GM19035 (cell line): ENCODE data around the gene SERPINB10.
"Not testable (repeated sequence)": the region's sequence is repeated elsewhere in the genome, so short reads cannot be mapped to it uniquely, and the experiment has no call there.

Source experiments
- ATAC-seq: cut with Tn5 transposase; IDR thresholded peaks from one replicate; pipeline ENCODE4 v1.9.1; 2021; ENCODE audit not compliant: unreplicated experiment

Gene SERPINB10

DNA sequence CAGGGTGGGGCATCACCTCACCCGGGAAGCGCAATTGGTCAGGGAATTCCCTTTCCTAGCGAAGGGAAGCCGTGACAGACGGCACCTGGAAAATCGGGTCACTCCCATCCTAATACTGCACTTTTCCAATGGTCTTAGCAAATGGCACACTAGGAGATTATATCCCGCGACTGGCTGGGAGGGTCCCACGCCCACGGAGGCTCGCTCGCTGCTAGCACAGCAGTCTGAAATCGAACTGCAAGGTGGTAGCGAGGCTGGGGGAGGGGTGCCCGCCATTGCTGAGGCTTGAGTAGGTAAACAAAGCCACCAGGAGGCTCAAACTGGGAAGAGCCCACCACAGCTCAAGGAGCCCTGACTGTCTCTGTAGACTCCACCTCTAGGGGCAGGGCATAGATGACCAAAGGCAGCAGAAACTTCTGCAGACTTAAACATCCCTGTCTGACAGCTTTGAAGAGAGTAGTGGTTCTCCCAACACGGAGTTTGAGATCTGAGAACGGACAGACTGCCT lies 32.8 kb downstream of the SERPINB10 start:
- not testable (repeated sequence) for ATAC-seq

DNA sequence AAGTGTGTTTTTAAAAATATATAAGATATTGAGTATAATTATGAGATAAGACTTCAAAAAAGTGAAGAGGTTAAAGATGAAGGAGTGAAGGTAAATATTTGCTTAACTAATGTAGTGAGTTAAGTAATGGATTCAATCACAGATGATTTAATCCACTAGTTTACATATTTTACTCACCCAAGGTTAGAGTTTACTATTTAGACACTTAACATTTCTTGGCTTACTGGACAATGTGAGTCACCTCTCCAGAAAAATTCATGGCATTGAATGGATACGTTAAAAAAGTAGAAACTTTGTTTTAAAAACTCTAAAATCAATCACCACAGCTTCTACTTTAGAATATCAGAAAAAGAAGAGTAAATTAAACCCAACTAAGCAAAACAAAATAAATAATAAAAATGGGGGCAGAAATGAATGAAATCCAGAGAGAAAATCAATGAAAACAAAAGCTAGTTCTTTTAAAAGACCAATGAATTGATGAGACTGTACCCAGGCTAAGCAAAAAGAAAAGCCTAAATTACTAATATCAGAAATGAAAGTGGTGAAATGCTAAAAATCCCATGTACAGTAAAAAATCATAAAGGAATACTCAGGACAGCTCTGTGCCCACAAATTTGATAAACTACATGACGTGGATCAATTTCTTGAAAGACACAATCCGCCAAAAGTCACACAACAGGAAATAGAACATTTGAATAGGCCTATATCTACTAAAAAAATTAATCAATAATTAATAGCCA lies 39.5 kb downstream of the SERPINB10 start:
- no peak for ATAC-seq

- peak; percentile 94 for ATAC-seq
Observed at GRCh38 chr18:63949068-63949737, 41.4 kb downstream of the SERPINB10 start, which contains the start of gene HMSD. TSS of gene HMSD (plus strand) at chr18:63949301. CDS start at chr18:63953456, 4,155 bp downstream.

DNA sequence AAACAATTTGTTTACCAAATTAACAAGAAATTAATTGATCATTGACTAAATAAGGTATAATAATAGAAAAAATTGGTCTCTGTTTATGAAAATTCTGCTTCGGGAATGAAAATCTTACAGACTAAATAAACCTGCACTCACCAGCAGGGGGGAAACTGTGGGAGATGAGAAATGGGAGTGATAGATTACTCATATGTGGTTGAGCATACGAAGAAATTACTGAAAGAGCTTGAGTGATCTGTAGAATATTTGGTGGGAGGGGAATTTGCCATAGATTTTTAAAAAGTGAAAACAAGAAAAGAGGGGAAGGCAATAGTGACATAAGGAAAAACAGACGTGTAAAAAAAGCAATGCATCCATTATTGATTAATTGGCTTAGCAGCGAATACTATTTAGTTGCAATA lies 43.5 kb downstream of the SERPINB10 start:
- ATAC-seq: no peak

GRCh38 chr18:63953811-63954210 lies 46.1 kb downstream of the SERPINB10 start:
- no peak for ATAC-seq

DNA sequence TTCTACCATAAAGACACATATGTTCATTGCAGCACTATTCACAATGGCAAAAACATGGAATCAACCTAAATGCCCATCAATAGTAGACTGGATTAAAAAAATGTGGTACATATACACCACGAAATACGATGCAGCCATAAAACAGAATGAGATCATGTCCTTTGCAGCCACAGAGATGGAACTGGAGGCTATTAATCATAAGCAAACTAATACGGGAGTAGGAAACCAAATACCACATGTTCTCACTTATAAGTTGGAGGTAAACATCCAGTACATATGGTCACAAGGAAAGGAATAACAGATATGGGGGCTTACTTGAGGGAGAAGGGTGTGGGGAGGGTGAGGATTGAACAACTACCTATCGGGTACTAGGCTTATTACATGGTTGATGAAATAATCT lies 49.0 kb downstream of the SERPINB10 start:
- no peak for ATAC-seq

DNA sequence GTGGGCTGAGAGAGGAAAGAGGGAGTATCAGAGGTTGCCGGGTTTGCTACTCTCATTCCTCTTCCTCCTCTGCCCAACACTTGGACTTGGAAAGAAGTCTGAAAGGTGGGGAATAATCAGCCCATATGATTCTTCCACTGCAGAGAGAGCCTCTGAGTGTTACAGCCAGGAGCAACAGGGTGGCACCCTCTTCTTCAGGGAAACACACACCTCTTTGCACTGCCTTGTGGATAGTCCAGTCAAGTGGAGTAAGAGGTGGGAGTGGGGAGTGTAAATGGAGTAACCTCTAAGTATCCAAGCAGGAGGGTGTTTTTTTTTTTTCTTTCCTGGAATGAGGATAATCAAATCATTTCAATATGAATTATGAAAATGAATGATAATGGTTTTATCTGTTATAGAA lies 53.1 kb downstream of the SERPINB10 start:
- ATAC-seq: no peak

GRCh38 chr18:63961435-63961980 lies 53.8 kb downstream of the SERPINB10 start:
- ATAC-seq: no peak

DNA sequence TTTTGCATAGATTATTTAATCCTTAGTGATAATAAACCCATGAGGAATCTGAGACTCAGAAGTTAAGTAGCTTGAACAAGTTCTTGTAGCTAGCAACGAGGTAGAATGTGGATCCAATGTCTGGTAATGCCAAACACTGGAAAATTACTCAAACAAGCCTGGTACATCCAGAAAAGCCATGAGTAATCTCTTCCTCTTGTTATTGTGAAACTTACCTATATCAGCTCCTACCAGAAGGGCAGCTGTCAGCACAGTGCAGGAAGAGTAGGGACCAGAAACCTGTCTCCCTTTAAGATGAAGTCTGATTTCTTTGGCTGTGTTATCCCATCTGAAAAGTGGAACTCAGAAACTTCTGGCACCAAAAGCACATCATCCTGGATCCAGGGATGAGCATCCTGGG lies 54.4 kb downstream of the SERPINB10 start:
- no peak for ATAC-seq

DNA sequence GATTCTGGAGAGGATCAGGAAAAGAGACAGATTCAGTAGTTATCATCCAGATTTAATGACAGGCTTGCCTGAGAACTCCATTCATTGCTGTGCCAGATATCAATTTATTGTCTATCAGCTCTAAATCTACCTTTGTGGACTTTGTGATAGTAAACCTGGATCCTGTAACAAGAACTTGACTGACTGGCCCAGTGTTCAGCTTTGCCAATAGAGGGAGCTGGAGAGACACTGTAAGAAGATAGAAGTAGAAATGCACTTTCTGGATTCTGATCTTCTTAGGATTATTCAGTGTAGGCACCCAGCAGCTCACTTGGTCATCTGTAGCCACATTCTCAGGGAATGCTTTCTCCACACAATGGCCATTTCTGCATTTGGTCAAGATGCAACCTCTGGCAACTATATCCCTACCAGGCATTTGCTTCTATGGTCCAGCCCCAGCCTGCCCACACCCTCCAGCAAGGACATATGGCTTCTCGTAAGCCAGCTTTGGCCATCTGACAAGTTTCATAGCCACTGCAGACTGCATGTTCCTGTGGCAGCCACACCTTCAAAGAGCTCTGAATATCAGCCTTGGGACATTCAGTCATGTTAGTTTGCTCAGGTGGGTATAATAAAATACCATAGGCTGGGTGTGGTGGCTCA lies 56.0 kb downstream of the SERPINB10 start:
- peak; percentile 85 for ATAC-seq

- ATAC-seq: no peak
Observed at GRCh38 chr18:63964908-63965307, 57.1 kb downstream of the SERPINB10 start.

DNA sequence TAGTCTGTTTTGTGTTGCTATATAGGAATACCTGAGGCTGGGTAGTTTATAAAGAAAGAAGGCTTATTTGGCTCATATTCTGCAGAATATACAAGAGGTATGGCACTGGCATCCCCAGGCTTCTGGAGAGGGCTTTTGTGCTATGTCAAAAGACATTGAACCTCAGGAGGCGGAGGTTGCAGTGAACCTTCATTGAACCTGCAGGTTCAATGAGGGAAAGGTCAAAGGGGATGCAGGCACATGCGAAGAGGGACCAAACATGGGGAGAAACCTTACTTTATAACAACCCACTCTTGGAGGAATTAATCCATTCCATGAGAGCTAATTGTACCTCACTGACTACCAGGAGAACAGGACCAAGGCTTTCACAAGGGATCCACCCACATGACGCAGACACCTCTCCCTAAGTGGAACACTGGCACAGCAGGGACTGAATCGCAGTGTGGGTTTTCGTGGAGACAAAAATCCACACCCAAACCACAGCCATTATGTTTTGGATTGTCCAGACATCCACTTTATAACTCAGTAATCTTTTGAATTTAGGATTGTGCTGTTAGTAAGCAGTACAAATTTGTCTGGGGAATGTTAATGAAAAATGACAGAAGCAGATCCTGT lies 58.1 kb downstream of the SERPINB10 start:
- ATAC-seq: no peak

DNA sequence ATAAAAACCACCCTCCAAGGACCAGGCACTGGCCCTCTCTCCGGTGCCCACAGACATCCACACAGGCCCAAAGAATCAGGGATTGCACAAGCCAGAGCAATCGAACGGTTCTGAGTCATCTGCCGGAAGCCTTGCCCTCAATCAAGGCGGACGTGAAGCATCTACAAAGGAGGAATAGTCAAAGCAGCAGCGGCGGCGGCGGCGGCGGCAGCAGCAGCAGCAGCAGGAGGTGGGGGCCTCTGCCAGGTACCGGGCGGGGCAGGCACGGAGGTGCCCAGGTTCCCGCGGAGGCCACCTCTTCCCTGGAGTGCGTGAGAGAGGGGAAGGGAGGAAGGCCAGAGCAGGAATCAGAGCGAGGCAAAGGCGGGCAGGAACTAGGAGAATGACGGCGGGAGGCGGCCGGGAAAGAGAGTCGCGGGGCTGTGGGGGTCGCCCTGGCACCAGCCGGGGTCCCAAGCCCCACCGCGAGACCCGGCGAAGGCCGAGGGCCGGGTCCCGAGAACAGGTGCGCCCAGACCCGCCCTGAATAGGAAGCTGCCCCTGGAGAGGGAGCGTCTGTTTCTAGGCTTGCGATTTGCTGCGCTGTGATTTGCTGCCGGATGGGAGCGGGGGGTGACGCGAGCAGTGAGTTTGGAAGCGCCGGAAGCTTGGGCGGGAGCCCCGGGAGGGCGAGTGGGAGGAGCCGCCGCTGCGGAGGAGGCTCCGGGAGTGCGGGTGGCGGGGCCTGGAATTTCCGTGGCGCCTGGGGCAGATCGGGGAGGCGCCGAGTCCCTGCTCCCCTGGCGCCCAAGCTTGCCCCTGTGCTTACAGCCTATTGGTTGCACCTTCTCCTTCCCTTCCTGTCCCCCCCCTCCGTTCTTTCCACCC lies 62.4 kb downstream of the SERPINB10 start, which contains the start of gene SERPINB8:
SERPINB8 (plus strand) TSS at position 140 of the 867 bp plus-strand sequence. CDS start 8,228 bp downstream, outside the sequence.
- peak; percentile 94 for ATAC-seq

DNA sequence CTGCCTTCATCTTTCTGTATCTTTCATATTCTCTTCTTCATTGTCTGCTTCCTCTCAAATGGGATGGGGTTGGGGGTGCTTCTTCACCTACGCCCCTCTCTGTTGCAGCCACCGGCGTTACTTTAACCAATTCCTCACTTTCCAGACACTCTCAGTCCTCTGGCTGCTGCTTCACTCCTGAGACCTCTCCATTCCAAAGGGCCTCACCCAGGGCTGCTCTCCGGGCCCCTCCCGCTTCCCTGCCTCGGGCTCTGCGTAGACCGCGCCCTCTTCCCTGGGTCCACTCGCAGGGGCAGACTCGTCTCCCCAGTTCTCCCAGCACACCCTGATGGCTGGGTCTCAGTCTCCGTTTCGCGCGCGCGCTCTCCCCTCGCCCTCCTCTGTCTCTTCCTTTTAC lies 63.0 kb downstream of the SERPINB10 start:
- no peak for ATAC-seq

- no peak for ATAC-seq
Observed at GRCh38 chr18:63971320-63972001, 63.7 kb downstream of the SERPINB10 start.

DNA sequence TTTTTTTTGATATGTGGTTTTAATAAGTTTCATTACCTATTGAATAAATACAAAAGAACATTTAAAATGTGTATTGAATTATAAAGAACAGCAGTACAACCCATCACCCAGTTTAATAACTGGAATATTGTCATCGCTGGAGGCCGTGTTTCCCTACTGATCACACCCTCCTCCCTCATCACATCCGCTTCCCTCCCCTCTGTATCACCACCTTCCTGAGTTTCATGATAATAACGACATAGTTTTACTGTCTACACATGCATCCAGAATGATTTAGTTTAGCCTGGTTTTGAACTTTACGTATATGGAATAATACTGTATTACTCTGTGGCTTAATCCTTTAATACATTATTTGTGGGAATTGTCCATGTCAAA lies 64.2 kb downstream of the SERPINB10 start:
- no peak for ATAC-seq

DNA sequence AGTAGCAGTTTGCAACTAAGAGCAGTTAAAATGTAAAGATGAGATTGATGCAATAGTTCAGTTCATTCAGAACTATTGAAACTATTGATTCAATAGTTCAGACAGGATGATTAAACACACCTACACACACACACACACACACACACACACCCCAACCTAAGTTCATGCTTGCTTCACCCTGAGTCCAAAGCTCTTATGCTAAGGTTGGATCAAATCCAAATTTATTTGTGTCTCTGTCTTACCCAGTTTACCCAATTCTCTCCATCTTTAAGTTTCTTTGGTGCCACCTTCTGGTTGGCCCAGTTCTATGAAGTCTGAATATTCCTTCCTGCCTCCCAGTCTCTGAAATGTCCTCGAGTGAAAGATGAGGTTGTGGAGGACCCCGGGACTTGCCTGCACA lies 67.2 kb downstream of the SERPINB10 start:
- no peak for ATAC-seq

GRCh38 chr18:63975628-63976027 lies 67.9 kb downstream of the SERPINB10 start:
- ATAC-seq: no peak

DNA sequence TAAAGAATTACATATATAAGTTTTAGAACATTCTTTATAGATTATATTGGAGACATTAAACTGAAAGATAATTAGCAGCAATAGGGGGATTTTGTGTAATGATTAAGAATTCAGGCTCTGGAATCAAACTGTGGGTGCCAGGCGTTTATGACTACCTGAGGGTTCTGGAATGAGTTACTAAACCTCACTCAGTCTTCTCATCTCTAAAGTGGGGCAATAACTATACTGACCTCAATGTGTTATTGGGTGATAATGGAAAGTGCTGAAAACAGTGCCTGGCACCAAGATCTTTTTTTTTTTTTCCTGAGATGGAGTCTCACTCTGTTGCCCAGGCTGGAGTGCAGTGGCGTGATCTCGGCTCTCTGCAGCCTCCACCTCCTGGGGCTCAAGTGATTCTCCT lies 69.3 kb downstream of the SERPINB10 start:
- no peak for ATAC-seq
